ENCODE measurements around the gene MORN4. TPM values are rescaled to one million over a fixed set of nuclear protein-coding genes. Genes with fewer than 3 reads are reported as not detected.

Gene MORN4
- total and polyA plus RNA-seq, 2 of the 13 experiments (the other 11 are each of a cell fraction or from before 2014, with no cell fraction given) = 3.4 to 9.1 TPM

DNA sequence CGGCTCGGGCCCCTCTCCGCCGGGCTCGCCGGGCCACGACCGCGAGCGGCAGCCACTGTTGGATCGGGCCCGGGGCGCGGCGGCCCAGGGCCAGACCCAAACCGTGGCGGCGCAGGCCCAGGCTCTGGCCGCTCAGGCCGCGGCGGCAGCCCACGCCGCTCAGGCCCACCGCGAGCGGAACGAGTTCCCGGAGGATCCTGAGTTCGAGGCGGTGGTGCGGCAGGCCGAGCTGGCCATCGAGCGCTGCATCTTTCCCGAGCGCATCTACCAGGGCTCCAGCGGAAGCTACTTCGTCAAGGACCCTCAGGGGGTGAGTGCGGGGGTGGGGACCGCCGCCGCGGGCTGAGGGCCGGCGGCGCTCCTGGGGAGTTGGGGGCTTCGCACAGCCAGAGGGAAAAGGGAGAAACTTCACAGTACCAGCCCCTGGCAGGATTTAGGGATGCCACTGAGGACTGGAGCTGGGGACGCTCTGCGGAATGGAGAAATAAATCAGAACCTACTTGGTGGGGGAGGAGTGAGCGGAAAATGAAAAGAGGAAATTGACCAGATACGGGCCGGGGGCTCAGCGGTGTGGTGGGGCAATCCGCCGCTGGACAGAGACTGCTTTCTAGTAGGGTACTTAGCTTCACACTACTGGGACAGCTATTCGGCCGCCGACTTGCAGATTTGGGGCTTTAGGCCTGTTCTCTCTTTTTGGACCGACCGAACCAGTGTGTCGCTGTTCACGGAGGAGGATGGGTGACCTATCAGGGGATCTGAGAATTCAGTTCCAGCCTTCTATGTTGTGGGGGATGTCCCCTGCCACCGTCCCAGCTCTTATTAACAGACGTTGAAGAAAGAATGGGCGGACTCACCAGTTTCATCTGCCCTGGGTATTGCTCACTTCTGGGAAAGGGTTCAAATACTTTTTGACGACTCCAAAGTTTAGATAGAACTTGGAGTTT, 7.8 kb upstream of the MORN4 start (continued):
- TF ChIP-seq, protein P1, sequence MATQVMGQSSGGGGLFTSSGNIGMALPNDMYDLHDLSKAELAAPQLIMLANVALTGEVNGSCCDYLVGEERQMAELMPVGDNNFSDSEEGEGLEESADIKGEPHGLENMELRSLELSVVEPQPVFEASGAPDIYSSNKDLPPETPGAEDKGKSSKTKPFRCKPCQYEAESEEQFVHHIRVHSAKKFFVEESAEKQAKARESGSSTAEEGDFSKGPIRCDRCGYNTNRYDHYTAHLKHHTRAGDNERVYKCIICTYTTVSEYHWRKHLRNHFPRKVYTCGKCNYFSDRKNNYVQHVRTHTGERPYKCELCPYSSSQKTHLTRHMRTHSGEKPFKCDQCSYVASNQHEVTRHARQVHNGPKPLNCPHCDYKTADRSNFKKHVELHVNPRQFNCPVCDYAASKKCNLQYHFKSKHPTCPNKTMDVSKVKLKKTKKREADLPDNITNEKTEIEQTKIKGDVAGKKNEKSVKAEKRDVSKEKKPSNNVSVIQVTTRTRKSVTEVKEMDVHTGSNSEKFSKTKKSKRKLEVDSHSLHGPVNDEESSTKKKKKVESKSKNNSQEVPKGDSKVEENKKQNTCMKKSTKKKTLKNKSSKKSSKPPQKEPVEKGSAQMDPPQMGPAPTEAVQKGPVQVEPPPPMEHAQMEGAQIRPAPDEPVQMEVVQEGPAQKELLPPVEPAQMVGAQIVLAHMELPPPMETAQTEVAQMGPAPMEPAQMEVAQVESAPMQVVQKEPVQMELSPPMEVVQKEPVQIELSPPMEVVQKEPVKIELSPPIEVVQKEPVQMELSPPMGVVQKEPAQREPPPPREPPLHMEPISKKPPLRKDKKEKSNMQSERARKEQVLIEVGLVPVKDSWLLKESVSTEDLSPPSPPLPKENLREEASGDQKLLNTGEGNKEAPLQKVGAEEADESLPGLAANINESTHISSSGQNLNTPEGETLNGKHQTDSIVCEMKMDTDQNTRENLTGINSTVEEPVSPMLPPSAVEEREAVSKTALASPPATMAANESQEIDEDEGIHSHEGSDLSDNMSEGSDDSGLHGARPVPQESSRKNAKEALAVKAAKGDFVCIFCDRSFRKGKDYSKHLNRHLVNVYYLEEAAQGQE (IDR thresholded peaks at IDR 0.05; ENCODE audit: borderline replicate concordance in 1 of 2, low read depth in 1 of 2, low read length in 2 of 2) = peak in 1 of 2 experiments; percentile 26; a peak in 1 of 4 replicates
- no peak for TF ChIP-seq NR2F1 (CRISPR knock-in tag; IDR thresholded peaks at IDR 0.05)
- TF ChIP-seq RBFOX2 (IDR thresholded peaks at IDR 0.05; ENCODE audit: low read depth, low read length) = peak; percentile 13; the same call in 1 of the 2 replicates
- TF ChIP-seq, protein P2, sequence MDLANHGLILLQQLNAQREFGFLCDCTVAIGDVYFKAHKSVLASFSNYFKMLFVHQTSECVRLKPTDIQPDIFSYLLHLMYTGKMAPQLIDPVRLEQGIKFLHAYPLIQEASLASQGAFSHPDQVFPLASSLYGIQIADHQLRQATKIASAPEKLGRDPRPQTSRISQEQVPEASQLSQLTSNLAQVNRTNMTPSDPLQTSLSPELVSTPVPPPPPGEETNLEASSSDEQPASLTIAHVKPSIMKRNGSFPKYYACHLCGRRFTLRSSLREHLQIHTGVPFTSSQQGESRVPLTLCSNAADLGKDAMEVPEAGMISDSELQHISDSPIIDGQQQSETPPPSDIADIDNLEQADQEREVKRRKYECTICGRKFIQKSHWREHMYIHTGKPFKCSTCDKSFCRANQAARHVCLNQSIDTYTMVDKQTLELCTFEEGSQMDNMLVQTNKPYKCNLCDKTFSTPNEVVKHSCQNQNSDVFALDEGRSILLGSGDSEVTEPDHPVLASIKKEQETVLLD (CRISPR knock-in tag; IDR thresholded peaks at IDR 0.05; ENCODE audit: low read depth) = no peak
- TF ChIP-seq ZFX (CRISPR knock-in tag; IDR thresholded peaks at IDR 0.05; ENCODE audit: low read depth) = peak; percentile 81
- TF ChIP-seq SNAPC2 (CRISPR knock-in tag; IDR thresholded peaks at IDR 0.05) = no peak
- TF ChIP-seq, protein P3, sequence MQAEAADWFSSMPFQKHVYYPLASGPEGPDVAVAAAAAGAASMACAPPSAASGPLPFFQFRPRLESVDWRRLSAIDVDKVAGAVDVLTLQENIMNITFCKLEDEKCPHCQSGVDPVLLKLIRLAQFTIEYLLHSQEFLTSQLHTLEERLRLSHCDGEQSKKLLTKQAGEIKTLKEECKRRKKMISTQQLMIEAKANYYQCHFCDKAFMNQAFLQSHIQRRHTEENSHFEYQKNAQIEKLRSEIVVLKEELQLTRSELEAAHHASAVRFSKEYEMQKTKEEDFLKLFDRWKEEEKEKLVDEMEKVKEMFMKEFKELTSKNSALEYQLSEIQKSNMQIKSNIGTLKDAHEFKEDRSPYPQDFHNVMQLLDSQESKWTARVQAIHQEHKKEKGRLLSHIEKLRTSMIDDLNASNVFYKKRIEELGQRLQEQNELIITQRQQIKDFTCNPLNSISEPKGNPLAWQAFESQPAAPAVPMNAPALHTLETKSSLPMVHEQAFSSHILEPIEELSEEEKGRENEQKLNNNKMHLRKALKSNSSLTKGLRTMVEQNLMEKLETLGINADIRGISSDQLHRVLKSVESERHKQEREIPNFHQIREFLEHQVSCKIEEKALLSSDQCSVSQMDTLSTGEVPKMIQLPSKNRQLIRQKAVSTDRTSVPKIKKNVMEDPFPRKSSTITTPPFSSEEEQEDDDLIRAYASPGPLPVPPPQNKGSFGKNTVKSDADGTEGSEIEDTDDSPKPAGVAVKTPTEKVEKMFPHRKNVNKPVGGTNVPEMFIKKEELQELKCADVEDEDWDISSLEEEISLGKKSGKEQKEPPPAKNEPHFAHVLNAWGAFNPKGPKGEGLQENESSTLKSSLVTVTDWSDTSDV (CRISPR knock-in tag; IDR thresholded peaks at IDR 0.05) = no peak
- TF ChIP-seq, protein P4, sequence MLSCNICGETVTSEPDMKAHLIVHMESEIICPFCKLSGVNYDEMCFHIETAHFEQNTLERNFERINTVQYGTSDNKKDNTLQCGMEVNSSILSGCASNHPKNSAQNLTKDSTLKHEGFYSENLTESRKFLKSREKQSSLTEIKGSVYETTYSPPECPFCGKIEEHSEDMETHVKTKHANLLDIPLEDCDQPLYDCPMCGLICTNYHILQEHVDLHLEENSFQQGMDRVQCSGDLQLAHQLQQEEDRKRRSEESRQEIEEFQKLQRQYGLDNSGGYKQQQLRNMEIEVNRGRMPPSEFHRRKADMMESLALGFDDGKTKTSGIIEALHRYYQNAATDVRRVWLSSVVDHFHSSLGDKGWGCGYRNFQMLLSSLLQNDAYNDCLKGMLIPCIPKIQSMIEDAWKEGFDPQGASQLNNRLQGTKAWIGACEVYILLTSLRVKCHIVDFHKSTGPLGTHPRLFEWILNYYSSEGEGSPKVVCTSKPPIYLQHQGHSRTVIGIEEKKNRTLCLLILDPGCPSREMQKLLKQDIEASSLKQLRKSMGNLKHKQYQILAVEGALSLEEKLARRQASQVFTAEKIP (CRISPR knock-in tag; IDR thresholded peaks at IDR 0.05; ENCODE audit: borderline replicate concordance) = no peak
- TF ChIP-seq, protein P5, sequence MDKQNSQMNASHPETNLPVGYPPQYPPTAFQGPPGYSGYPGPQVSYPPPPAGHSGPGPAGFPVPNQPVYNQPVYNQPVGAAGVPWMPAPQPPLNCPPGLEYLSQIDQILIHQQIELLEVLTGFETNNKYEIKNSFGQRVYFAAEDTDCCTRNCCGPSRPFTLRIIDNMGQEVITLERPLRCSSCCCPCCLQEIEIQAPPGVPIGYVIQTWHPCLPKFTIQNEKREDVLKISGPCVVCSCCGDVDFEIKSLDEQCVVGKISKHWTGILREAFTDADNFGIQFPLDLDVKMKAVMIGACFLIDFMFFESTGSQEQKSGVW (CRISPR knock-in tag; IDR thresholded peaks at IDR 0.05; ENCODE audit: borderline replicate concordance) = no peak
- 0 out of 2 replicates have a peak, but pooled peaks have one; percentile 33 for TF ChIP-seq EEA1 (CRISPR knock-in tag; IDR thresholded peaks at IDR 0.05; ENCODE audit: borderline replicate concordance)
- TF ChIP-seq ZNF451 (CRISPR knock-in tag; IDR thresholded peaks at IDR 0.05) = 0 out of 2 replicates have a peak, but pooled peaks have one; percentile 9
- 0 out of 2 replicates have a peak, but pooled peaks have one; percentile 10 for TF ChIP-seq SPEN (CRISPR knock-in tag; IDR thresholded peaks at IDR 0.05; ENCODE audit: low read depth)
- TF ChIP-seq ZKSCAN5 (CRISPR knock-in tag; IDR thresholded peaks at IDR 0.05) = no peak
- TF ChIP-seq EED (CRISPR knock-in tag; IDR thresholded peaks at IDR 0.05) = peak; percentile 74; the same call in 1 of the 2 replicates
- peak; percentile 78 for TF ChIP-seq ZFY (CRISPR knock-in tag; IDR thresholded peaks at IDR 0.05)

All from HepG2 (cell line).